H9 (cell line): ENCODE measurements around the gene RARS2. TPM values are rescaled to one million over a fixed set of nuclear protein-coding genes. Genes with fewer than 3 reads are reported as not detected.

Source experiments
- DNase-seq: peaks from one replicate; pipeline ENCODE4 v3.0.0-alpha.2; 2017
- H2AFZ ChIP-seq: one replicate; pipeline ENCODE4 v1.6.1; 2013; ENCODE audit warnings: mild to moderate bottlenecking, low read length, control low read depth, moderate library complexity
- H2AK5ac ChIP-seq: 2 replicates; pipeline ENCODE4 v1.6.1; 2013; ENCODE audit warnings: low read length, control low read depth, mixed read lengths; ENCODE audit not compliant: insufficient read length
- H2BK120ac ChIP-seq: one replicate; pipeline ENCODE4 v1.6.1; 2013; ENCODE audit warnings: low read depth, mild to moderate bottlenecking, low read length, control low read depth, inconsistent platforms; ENCODE audit not compliant: poor library complexity, severe bottlenecking
- H2BK12ac ChIP-seq: 2 replicates; pipeline ENCODE4 v1.6.1; 2013; ENCODE audit warnings: low read length, control low read depth, mixed read lengths, low read depth; ENCODE audit not compliant: insufficient read length
- H2BK15ac ChIP-seq: 2 replicates; pipeline ENCODE4 v1.6.1; 2013; ENCODE audit warnings: low read depth, low read length, control low read depth
- H2BK20ac ChIP-seq: one replicate; pipeline ENCODE4 v1.6.1; 2013; ENCODE audit warnings: low read depth, mild to moderate bottlenecking, low read length, control low read depth, inconsistent platforms; ENCODE audit not compliant: poor library complexity, severe bottlenecking
- H2BK5ac ChIP-seq: 2 replicates; pipeline ENCODE4 v1.6.1; 2013; ENCODE audit warnings: low read length, control low read depth, mixed read lengths; ENCODE audit not compliant: insufficient read length
- H3K14ac ChIP-seq: 2 replicates; pipeline ENCODE4 v1.6.1; 2013; ENCODE audit warnings: low read length, control low read depth; ENCODE audit not compliant: insufficient read depth
- H3K18ac ChIP-seq: 2 replicates; pipeline ENCODE4 v1.6.1; 2013; ENCODE audit warnings: low read depth, mild to moderate bottlenecking, mixed read lengths, low read length, control low read depth; ENCODE audit not compliant: insufficient read length
- H3K23ac ChIP-seq: 2 replicates; pipeline ENCODE4 v1.6.1; 2013; ENCODE audit warnings: low read length, control low read depth, mixed read lengths, low read depth; ENCODE audit not compliant: insufficient read length
- H3K23me2 ChIP-seq: 2 replicates; pipeline ENCODE4 v1.6.1; 2013; ENCODE audit warnings: low read depth, mild to moderate bottlenecking, mixed read lengths, low read length, control low read depth; ENCODE audit not compliant: insufficient read length, poor library complexity, severe bottlenecking
- H3K27ac ChIP-seq: 2 replicates; pipeline ENCODE4 v1.5.1; 2013; ENCODE audit warnings: low read length, control low read depth, mixed read lengths, low read depth; ENCODE audit not compliant: insufficient read length
- H3K27me3 ChIP-seq: 2 replicates; pipeline ENCODE4 v1.6.1; 2013; ENCODE audit warnings: low read length, control low read depth, inconsistent platforms; ENCODE audit not compliant: insufficient read depth
- H3K4ac ChIP-seq: 2 replicates; pipeline ENCODE4 v1.6.1; 2013; ENCODE audit warnings: low read depth, mild to moderate bottlenecking, control low read depth, inconsistent platforms, low read length, moderate library complexity
- H3K4me1 ChIP-seq: 2 replicates; pipeline ENCODE4 v1.6.1; 2013; ENCODE audit warnings: low read length, control low read depth, inconsistent platforms; ENCODE audit not compliant: insufficient read depth
- H3K4me2 ChIP-seq: 2 replicates; pipeline ENCODE4 v1.6.1; 2013; ENCODE audit warnings: low read length, control low read depth, mixed read lengths; ENCODE audit not compliant: insufficient read length, insufficient read depth
- H3K56ac ChIP-seq: 2 replicates; pipeline ENCODE4 v1.6.1; 2013; ENCODE audit warnings: low read depth, mild to moderate bottlenecking, mixed read lengths, low read length, control low read depth; ENCODE audit not compliant: insufficient read length
- H3K79me1 ChIP-seq: 2 replicates; pipeline ENCODE4 v1.6.1; 2013; ENCODE audit warnings: low read depth, mild to moderate bottlenecking, moderate library complexity, low read length, control low read depth, inconsistent platforms; ENCODE audit not compliant: insufficient read depth, poor library complexity, severe bottlenecking
- H3K79me2 ChIP-seq: 2 replicates; pipeline ENCODE4 v1.6.1; 2013; ENCODE audit warnings: low read length, control low read depth, inconsistent platforms; ENCODE audit not compliant: insufficient read depth
- H3K9ac ChIP-seq: 2 replicates; pipeline ENCODE4 v1.6.1; 2013; ENCODE audit warnings: low read length, control low read depth, mixed read lengths; ENCODE audit not compliant: insufficient read length; ENCODE audit errors: extremely low read depth
- H3K9me3 ChIP-seq: one replicate; pipeline ENCODE4 v1.6.1; 2013; ENCODE audit warnings: low read depth, low read length, inconsistent platforms; ENCODE audit not compliant: control insufficient read depth
- H3T11ph ChIP-seq: one replicate; pipeline ENCODE4 v1.6.1; 2013; ENCODE audit warnings: mild to moderate bottlenecking, low read length, control low read depth, inconsistent platforms
- H4K20me1 ChIP-seq: one replicate; pipeline ENCODE4 v1.6.1; 2013; ENCODE audit not compliant: control insufficient read depth, insufficient read length, insufficient read depth
- H4K5ac ChIP-seq: 2 replicates; pipeline ENCODE4 v1.6.1; 2013; ENCODE audit warnings: low read depth, mild to moderate bottlenecking, mixed read lengths, low read length, control low read depth; ENCODE audit not compliant: insufficient read length
- H4K8ac ChIP-seq: replicated peaks from 2 replicates; pipeline ENCODE4 v1.6.1; 2013; ENCODE audit warnings: low read length, control low read depth, mixed read lengths, low read depth; ENCODE audit not compliant: insufficient read length
- H4K91ac ChIP-seq: 2 replicates; pipeline ENCODE4 v1.6.1; 2013; ENCODE audit warnings: low read depth, mild to moderate bottlenecking, moderate library complexity, mixed read lengths, low read length, control low read depth; ENCODE audit not compliant: insufficient read length
- H3K27ac Mint-ChIP-seq, 3 experiments: 2 replicates in 2 of 3; 3 replicates in 1 of 3; pipeline ENCODE4 v1.8.0; 2020 to 2021; ENCODE audit warnings: mixed read lengths in 3 of 3, mild to moderate bottlenecking in 1 of 3, moderate library complexity in 1 of 3
- H3K27me3 Mint-ChIP-seq: 2 replicates; pipeline ENCODE4 v1.8.0; 2021; ENCODE audit warnings: low read depth, mild to moderate bottlenecking, moderate library complexity, mixed read lengths
- H3K36me3 Mint-ChIP-seq, 3 experiments: 2 replicates in 2 of 3; 3 replicates in 1 of 3; pipeline ENCODE4 v1.8.0; 2020 to 2021; ENCODE audit warnings: low read depth in 3 of 3, mixed read lengths in 3 of 3; ENCODE audit not compliant: insufficient read depth in 1 of 3
- H3K4me1 Mint-ChIP-seq, 2 experiments: 2 replicates each; pipeline ENCODE4 v1.8.0; 2020; ENCODE audit warnings: mixed read lengths in 2 of 2
- H3K4me3 Mint-ChIP-seq, 2 experiments: 2 replicates in 1 of 2; 3 replicates in 1 of 2; pipeline ENCODE4 v1.8.0; 2020 to 2021; ENCODE audit warnings: mild to moderate bottlenecking in 2 of 2, mixed read lengths in 2 of 2, moderate library complexity in 1 of 2
- H3K9me3 Mint-ChIP-seq, 2 experiments: 2 replicates in 1 of 2; 3 replicates in 1 of 2; pipeline ENCODE4 v1.8.0; 2020; ENCODE audit warnings: mild to moderate bottlenecking in 2 of 2, mixed read lengths in 2 of 2, moderate library complexity in 1 of 2
- CTCF ChIP-seq: fragments of 200-600 bp; sonication (generic); conservative IDR thresholded peaks from 3 replicates; pipeline ENCODE4 v1.8.0; 2021; ENCODE audit warnings: antibody characterized with exemption, mild to moderate bottlenecking
- WGBS: extraction: QIAGEN DNeasy Blood & Tissue Kit; methylation state at CpG from one replicate; pipeline ENCODE4 v1.1.7; 2013; ENCODE audit warnings: missing lambda C conversion rate, low lambda C conversion rate, mixed read lengths; ENCODE audit not compliant: insufficient read length; ENCODE audit errors: extremely low coverage; 5-methylcytosine and 5-hydroxymethylcytosine counted together
- total RNA-seq: library from RNA; stranded (reverse); gene quantifications from 2 replicates; pipeline ENCODE4 v1.2.1, GENCODE V29; 2021

Gene RARS2
- total RNA-seq, 1 experiment from 2014 or later = 45.1 TPM

GRCh38 chr6:87501809-87502572, 87.8 kb downstream of the RARS2 start:
- DNase-seq = no peak
- no peaks in the 10 kb centered on the region for H3K79me1 ChIP-seq
- H3K23me2 ChIP-seq = no peaks in the 10 kb centered on the region
- H3K4me1 Mint-ChIP-seq = no peaks in the 10 kb centered on the region
- H3K4me2 ChIP-seq = no peak overlapping the region
- no peak overlapping the region for H4K5ac ChIP-seq
- no peaks in the 10 kb centered on the region for H3K79me2 ChIP-seq
- H3K56ac ChIP-seq = no peak overlapping the region
- no peak overlapping the region for H2AK5ac ChIP-seq
- H3K27me3 Mint-ChIP-seq = no peaks in the 10 kb centered on the region
- H3K27me3 ChIP-seq = no peaks in the 10 kb centered on the region
- no peak overlapping the region for H4K8ac ChIP-seq
- H3K9me3 ChIP-seq = no peaks in the 10 kb centered on the region
- no peaks in the 10 kb centered on the region for H4K20me1 ChIP-seq
- H3K18ac ChIP-seq = no peak overlapping the region
- H3K9ac ChIP-seq = no peak overlapping the region
- H3K14ac ChIP-seq = no peak overlapping the region
- H3K4ac ChIP-seq = no peak overlapping the region
- no peak overlapping the region for H2BK12ac ChIP-seq
- no peak overlapping the region for H2AFZ ChIP-seq
- H4K91ac ChIP-seq = no peak overlapping the region
- H3K23ac ChIP-seq = no peak overlapping the region
- H2BK120ac ChIP-seq = no peak overlapping the region
- WGBS = no CpG with 5 or more reads among the region's 6 CpGs
- no peak overlapping the region for H3K4me3 Mint-ChIP-seq
- no peak overlapping the region for H3T11ph ChIP-seq
- H2BK20ac ChIP-seq = no peak overlapping the region
- H2BK15ac ChIP-seq = no peak overlapping the region
- H3K9me3 Mint-ChIP-seq = no peaks in the 10 kb centered on the region
- H3K36me3 Mint-ChIP-seq = peaks cover 0 to 7% (median 0%) of the 10 kb centered on the region in 3 experiments; a peak in 2 of 7 replicates
- H2BK5ac ChIP-seq = no peak overlapping the region
- H3K27ac Mint-ChIP-seq = no peak overlapping the region; a peak in 1 of 7 replicates
- H3K27ac ChIP-seq = no peak overlapping the region
- no peak for TF ChIP-seq CTCF
- H3K4me1 ChIP-seq = no peaks in the 10 kb centered on the region
